ENCODE measurements around the gene ADAMTS12. TPM values are rescaled to one million over a fixed set of nuclear protein-coding genes. Genes with fewer than 3 reads are reported as not detected.

Gene ADAMTS12
- total RNA-seq, 4 donors from 2014 or later, result 0.22 to 1.2 (median 0.77) TPM

DNA sequence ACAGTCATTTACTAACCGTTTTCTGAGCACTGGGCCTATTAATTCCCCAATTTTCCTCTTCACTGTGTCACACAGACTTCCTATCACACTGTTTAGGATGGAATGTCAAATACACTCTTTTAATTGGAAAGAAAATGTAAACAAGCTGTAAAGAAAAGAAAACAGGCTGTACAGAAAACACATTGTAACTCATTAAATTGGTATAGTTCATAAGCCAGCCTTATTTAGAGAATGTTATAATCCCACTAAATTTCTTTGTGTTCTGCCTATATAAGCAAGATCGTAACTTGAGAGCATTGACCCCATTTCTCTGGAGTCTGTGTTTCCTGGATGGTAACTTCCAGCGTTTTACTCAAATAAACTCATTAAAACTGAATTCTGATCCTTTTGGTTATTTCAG lies 404.6 kb downstream of the ADAMTS12 start:
- intact Hi-C loops (cut with DNase I; ENCODE audit: low total_unique reads), result no loop called here
- WGBS, 2 donors, result 76 to 80% methylated on average over 3 of the region's 3 CpGs
- TF ChIP-seq POLR2A (IDR thresholded peaks at IDR 0.05), result no peak
- TF ChIP-seq, protein P1, sequence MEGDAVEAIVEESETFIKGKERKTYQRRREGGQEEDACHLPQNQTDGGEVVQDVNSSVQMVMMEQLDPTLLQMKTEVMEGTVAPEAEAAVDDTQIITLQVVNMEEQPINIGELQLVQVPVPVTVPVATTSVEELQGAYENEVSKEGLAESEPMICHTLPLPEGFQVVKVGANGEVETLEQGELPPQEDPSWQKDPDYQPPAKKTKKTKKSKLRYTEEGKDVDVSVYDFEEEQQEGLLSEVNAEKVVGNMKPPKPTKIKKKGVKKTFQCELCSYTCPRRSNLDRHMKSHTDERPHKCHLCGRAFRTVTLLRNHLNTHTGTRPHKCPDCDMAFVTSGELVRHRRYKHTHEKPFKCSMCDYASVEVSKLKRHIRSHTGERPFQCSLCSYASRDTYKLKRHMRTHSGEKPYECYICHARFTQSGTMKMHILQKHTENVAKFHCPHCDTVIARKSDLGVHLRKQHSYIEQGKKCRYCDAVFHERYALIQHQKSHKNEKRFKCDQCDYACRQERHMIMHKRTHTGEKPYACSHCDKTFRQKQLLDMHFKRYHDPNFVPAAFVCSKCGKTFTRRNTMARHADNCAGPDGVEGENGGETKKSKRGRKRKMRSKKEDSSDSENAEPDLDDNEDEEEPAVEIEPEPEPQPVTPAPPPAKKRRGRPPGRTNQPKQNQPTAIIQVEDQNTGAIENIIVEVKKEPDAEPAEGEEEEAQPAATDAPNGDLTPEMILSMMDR (IDR thresholded peaks at IDR 0.05), result no peak
- DNase-seq (ENCODE audit: low spot score in 2 of 2), result no peak
- no peak overlapping the region for H3K4me3 ChIP-seq (ENCODE audit: low read depth, poor library complexity, severe bottlenecking)

DNA sequence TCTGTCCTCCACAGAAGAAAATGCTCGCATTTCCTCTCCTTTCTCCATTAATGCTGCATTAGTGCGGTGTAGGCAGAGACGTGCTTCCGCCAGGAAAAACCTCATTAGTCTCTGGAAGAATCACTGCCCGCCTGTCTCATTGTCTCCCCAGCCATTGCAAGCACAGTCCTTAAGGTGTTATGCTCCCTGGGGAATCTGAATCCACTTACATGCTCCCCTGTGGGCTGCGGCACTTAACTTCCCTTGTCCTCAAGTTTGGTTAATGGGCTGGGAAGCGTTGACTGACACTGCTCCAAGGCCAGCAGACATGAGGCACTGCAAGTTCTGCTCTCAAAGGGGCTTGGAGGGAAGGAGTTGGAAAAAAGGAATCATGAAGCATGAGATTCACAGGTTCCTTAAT lies 409.5 kb downstream of the ADAMTS12 start:
- intact Hi-C loops (cut with DNase I; ENCODE audit: low total_unique reads), result no loop called here
- no peak for DNase-seq (ENCODE audit: low spot score in 2 of 2)
- H3K4me3 ChIP-seq (ENCODE audit: low read depth, poor library complexity, severe bottlenecking), result no peak overlapping the region
- no peak for TF ChIP-seq POLR2A (IDR thresholded peaks at IDR 0.05)
- TF ChIP-seq, protein P1 (IDR thresholded peaks at IDR 0.05), result no peak
- 87 to 94% methylated on average over 7 of the region's 7 CpGs for WGBS, 2 donors

DNA sequence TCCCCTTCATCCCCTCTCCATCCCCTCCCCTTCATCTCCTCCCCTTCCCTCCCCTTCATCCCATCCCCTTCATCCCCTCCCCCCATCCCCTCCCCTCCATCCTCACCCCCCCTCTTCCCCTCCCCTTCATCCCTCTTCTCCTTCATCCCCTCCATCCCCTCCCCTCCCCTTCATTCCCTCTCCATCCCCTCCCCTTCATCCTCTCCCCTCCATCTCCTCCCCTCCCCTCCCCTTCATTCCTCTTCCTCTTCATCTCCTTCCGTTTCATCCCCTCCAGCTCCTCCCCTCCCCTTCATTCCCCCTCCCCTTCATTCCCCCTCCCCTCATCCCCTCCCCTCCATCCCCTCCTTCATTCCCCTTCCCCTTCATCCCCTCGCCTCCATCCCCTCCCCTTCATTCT lies 410.9 kb downstream of the ADAMTS12 start:
- TF ChIP-seq, protein P1 (IDR thresholded peaks at IDR 0.05), result no peak
- no peak for TF ChIP-seq POLR2A (IDR thresholded peaks at IDR 0.05)
- 100% methylated on average over 1 of the region's 2 CpGs; no CpG with 5 or more reads in 1 of the 2 donors for WGBS, 2 donors

DNA sequence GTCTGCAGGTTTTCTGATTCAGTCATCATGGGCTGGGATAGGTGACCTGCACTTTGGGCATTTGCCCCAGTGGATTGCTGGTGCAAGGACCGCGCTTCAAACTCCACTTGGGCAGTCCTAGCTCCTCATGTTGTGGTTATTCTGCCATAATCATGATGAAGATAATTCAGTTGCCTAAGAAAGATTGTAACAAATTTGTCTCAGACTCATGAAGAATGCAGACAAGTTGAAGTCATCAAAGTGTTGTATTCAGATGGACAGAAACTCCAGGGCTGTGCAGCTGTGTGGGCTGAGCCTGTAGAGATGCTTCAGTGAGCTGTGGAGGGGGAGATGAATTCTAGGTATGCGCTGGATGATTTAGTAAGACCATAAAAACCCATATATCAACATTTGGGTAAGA lies 412.5 kb downstream of the ADAMTS12 start:
- no peak for DNase-seq (ENCODE audit: low spot score in 2 of 2)
- no peak overlapping the region for H3K4me3 ChIP-seq (ENCODE audit: low read depth, poor library complexity, severe bottlenecking)
- 96% methylated on average over 3 of the region's 3 CpGs for WGBS, 2 donors
- no peak for TF ChIP-seq POLR2A (IDR thresholded peaks at IDR 0.05)
- TF ChIP-seq, protein P1 (IDR thresholded peaks at IDR 0.05), result no peak
- intact Hi-C loops (cut with DNase I; ENCODE audit: low total_unique reads), result loop anchor here (5.0 kb wide), 1 partner anchor 1188 kb away; no protein-coding TSS in a partner anchor

More for the DNA sequence above, 410.9 kb downstream of the ADAMTS12 start:
- no peak for DNase-seq (ENCODE audit: low spot score in 2 of 2)
- intact Hi-C loops (cut with DNase I; ENCODE audit: low total_unique reads), result no loop called here
- no peak overlapping the region for H3K4me3 ChIP-seq (ENCODE audit: low read depth, poor library complexity, severe bottlenecking)

DNA sequence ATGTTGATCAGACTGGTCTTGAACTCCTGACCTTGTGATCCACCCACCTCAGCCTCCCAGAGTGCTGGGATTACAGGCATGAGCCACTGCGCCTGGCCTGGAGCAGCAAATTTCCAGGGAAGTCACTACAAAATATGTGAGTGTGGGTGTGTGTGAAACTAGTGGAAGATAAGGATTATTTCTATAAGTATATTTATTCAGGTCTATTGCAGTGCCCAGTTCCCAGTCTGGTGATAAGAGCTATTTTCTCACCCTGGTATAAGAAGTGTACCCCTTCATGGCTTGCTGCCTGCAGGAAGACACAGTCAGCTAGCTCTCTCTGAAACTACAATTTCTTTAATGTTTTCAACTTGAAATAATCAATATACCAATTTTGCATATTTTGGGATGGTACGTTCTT lies 414.0 kb downstream of the ADAMTS12 start:
- TF ChIP-seq, protein P1 (IDR thresholded peaks at IDR 0.05), result no peak
- no peak for TF ChIP-seq POLR2A (IDR thresholded peaks at IDR 0.05)
- H3K4me3 ChIP-seq (ENCODE audit: low read depth, poor library complexity, severe bottlenecking), result no peak overlapping the region
- WGBS, 2 donors, result 98 to 99% methylated on average over 2 of the region's 2 CpGs
- intact Hi-C loops (cut with DNase I; ENCODE audit: low total_unique reads), result loop anchor here (5.0 kb wide), 1 partner anchor 1189 kb away; no protein-coding TSS in a partner anchor
- no peak for DNase-seq (ENCODE audit: low spot score in 2 of 2)

DNA sequence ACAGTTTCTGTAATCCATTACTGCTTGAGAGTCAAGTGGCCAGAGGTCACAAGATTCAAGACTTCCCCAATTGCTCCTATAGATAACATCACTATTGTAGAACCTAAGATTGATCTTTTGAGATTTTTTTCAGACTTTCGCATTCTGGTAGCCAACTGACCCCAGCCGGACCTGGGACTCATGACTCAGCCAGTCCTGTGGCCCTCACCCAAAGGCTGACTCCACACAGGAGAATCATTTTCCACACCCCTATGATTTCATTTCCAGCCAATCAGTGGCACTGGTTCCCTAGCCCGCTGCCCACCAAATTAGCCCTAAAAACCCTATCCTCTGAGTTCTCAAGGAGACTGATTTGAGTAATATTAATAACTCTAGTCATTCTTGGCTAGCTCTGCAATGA lies 414.8 kb downstream of the ADAMTS12 start:
- no peak for TF ChIP-seq POLR2A (IDR thresholded peaks at IDR 0.05)
- TF ChIP-seq, protein P1 (IDR thresholded peaks at IDR 0.05), result no peak
- H3K4me3 ChIP-seq (ENCODE audit: low read depth, poor library complexity, severe bottlenecking), result no peak overlapping the region
- no peak for DNase-seq (ENCODE audit: low spot score in 2 of 2)
- intact Hi-C loops (cut with DNase I; ENCODE audit: low total_unique reads), result loop anchor here (5.0 kb wide), 1 partner anchor 1190 kb away; no protein-coding TSS in a partner anchor
- 96% methylated on average over 3 of the region's 3 CpGs for WGBS, 2 donors

Measured in lower leg skin (tissue), 4 donors.